ENCODE data around the gene SLC5A1. TPM values are rescaled to one million over a fixed set of nuclear protein-coding genes. Genes with fewer than 3 reads are reported as not detected.

Gene SLC5A1
- total RNA-seq, 1 donor from 2014 or later, result 1.3 TPM

DNA sequence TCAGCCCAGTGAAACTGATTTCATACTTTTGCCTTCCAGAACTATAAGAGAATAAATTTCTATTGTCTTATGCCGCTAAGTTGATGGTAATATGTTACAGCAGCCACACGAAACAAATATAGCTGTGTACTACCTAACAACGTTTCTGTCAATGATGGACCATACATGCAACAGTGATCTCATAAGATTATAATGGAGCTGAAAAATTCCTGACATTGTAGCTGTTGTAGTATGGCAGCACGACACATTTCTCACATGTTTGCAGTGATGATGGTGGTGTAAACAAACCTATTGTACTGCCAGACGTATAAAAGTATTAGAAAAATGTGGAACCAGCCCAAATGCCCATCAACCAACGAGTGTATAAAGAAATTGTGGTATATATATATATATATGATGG, 5.8 kb upstream of the SLC5A1 start:
- no peaks in the 10 kb centered on the region for H3K4me1 ChIP-seq
- peaks cover 9% of the 10 kb centered on the region for H3K27me3 ChIP-seq
- no peaks in the 10 kb centered on the region for H3K9me3 ChIP-seq
- ATAC-seq (no peak), DNase-seq (no peak)
- no peak overlapping the region for H3K4me3 ChIP-seq
- TF ChIP-seq, protein P1, sequence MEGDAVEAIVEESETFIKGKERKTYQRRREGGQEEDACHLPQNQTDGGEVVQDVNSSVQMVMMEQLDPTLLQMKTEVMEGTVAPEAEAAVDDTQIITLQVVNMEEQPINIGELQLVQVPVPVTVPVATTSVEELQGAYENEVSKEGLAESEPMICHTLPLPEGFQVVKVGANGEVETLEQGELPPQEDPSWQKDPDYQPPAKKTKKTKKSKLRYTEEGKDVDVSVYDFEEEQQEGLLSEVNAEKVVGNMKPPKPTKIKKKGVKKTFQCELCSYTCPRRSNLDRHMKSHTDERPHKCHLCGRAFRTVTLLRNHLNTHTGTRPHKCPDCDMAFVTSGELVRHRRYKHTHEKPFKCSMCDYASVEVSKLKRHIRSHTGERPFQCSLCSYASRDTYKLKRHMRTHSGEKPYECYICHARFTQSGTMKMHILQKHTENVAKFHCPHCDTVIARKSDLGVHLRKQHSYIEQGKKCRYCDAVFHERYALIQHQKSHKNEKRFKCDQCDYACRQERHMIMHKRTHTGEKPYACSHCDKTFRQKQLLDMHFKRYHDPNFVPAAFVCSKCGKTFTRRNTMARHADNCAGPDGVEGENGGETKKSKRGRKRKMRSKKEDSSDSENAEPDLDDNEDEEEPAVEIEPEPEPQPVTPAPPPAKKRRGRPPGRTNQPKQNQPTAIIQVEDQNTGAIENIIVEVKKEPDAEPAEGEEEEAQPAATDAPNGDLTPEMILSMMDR (IDR thresholded peaks at IDR 0.05), result no peak
- H3K36me3 ChIP-seq, result no peaks in the 10 kb centered on the region
- intact Hi-C loops (cut with DNase I), result no loop called here
- no peak overlapping the region for H3K27ac ChIP-seq

DNA sequence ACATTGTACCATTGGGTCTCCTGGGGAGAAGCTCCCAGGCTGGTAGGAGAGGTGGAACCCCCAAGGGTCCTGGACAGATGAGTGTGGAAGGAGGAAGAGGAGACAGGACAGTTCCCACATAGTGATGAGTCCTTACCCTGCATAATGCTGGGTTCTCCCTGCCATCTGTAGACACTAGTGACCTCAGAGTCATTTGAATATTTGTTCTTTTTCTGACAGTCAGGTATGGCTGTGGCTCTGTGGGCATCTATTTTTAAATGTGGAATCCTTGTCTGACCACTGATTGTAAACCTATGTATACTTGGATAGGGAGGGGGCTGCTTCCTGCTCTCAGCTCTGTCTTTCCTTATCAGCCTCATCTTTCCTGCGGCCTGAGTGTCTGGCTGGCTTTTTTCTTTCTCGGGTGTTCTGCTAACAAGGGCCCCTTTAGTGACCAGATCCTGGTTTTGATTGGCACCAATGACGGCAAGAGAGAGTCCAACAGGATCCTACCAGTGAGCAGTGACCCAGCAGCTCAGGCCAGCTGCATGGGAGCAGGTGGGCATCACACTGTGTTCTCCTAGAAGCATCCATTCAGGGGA, 2.6 kb upstream of the SLC5A1 start:
- peaks cover 14% of the 10 kb centered on the region for H3K27me3 ChIP-seq
- ATAC-seq, result no peak
- no peaks in the 10 kb centered on the region for H3K9me3 ChIP-seq
- no peak overlapping the region for H3K27ac ChIP-seq
- no peak overlapping the region for H3K4me3 ChIP-seq
- TF ChIP-seq, protein P1 (IDR thresholded peaks at IDR 0.05), result no peak
- no peak for DNase-seq
- H3K36me3 ChIP-seq, result no peaks in the 10 kb centered on the region
- intact Hi-C loops (cut with DNase I), result no loop called here
- H3K4me1 ChIP-seq, result no peaks in the 10 kb centered on the region

DNA sequence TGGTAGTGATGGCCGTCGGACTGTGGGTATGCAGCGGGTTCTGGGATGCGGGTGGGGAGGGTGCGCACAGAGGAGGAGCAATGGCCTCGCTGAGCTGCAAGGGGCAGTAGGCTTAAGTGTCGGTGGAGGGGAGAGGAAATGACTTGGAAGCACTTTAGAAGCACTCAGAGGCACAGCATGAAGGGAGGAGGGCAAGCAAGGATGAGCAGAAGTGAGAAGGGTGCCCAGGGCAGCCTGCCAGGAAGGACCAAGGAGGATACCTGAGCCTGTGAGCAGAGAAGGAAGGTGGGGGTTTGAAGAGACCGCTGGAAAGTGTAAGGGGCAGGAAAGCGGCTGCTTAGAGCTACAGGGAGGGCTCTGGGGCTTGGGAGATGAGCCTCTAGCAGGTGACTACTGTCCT, 330 bp downstream of the SLC5A1 start:
- no peak overlapping the region for H3K4me3 ChIP-seq
- no peaks in the 10 kb centered on the region for H3K36me3 ChIP-seq
- no peak overlapping the region for H3K27ac ChIP-seq
- no peak for DNase-seq
- TF ChIP-seq, protein P1 (IDR thresholded peaks at IDR 0.05), result no peak
- ATAC-seq, result no peak
- H3K9me3 ChIP-seq, result no peaks in the 10 kb centered on the region
- intact Hi-C loops (cut with DNase I), result no loop called here
- no peaks in the 10 kb centered on the region for H3K4me1 ChIP-seq
- H3K27me3 ChIP-seq, result peaks cover 14% of the 10 kb centered on the region

DNA sequence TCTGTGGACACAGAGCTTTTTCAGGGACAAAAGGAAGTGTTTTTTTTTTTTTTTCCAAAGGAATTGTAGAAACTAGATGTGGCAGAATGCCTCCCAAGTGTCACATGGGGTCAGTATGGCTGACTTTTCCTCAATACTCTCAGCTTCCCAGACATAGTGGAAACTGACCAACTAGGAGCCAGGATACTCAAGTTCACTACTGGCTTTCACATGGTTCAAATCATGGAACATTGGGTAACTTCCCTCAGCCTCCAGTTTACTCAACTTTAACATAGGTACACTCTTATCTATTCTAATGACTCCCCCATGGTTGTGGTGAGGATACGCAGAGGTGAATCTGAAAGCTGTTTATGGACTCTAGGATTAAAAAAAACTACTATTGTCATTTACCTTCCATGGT, 1.4 kb downstream of the SLC5A1 start:
- intact Hi-C loops (cut with DNase I), result no loop called here
- Histone ChIP-seq H3K4me1 (no peaks in the 10 kb centered on the region), H3K36me3 (no peaks in the 10 kb centered on the region), H3K27ac (no peak overlapping the region), H3K9me3 (no peaks in the 10 kb centered on the region), H3K4me3 (no peak overlapping the region), H3K27me3 (peaks cover 9% of the 10 kb centered on the region)
- ATAC-seq, result no peak
- DNase-seq, result no peak
- TF ChIP-seq, protein P1 (IDR thresholded peaks at IDR 0.05), result no peak

DNA sequence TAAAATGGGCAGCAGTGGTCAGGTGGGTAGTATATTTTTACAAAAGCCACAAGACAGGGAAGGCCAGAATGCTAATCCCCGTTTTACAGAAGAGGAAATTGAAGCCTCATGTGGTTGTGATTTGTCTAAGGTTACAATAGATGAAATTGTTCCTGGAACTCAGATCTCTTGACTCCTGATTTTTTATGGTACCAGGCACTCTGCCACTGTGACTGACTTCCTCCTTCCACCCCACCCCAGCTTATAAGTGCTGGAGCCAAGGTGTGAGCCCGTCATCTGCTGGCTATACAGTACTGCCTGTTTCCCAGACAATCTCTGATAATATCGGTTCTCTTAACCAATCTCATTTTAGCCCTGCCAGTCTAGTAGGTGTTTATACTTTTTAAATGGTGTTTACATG, 1.9 kb downstream of the SLC5A1 start:
- no peak for ATAC-seq
- TF ChIP-seq, protein P1 (IDR thresholded peaks at IDR 0.05), result no peak
- H3K27me3 ChIP-seq, result peaks cover 9% of the 10 kb centered on the region
- H3K36me3 ChIP-seq, result no peaks in the 10 kb centered on the region
- H3K9me3 ChIP-seq, result no peaks in the 10 kb centered on the region
- H3K4me1 ChIP-seq, result no peaks in the 10 kb centered on the region
- DNase-seq, result no peak
- intact Hi-C loops (cut with DNase I), result no loop called here
- no peak overlapping the region for H3K4me3 ChIP-seq
- H3K27ac ChIP-seq, result no peak overlapping the region

DNA sequence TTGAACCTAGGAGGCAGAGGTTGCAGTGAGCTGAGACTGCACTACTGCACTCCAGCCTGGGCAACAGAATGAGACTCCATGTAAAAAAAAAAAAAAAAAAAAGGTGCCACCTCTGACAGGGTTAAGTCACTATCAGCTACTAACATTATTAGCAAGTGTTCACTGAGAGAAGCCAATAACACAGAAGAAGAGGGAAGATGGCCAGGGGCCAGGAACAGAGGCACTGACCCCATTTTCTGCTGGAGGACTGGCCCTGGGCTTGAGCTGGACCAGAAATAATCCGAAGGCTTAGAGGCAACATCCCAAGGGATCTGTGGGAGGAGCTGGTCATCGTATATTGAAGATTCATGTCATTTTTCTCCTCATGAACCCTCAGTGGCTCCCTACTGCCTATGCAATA, 5.0 kb downstream of the SLC5A1 start:
- TF ChIP-seq, protein P1 (IDR thresholded peaks at IDR 0.05), result no peak
- Histone ChIP-seq H3K9me3 (no peaks in the 10 kb centered on the region), H3K36me3 (no peaks in the 10 kb centered on the region), H3K4me3 (no peak overlapping the region), H3K27me3 (peaks cover 4% of the 10 kb centered on the region), H3K4me1 (no peaks in the 10 kb centered on the region), H3K27ac (no peak overlapping the region)
- intact Hi-C loops (cut with DNase I), result no loop called here
- DNase-seq, result no peak
- ATAC-seq, result no peak

All from upper lobe of right lung (tissue), 1 donor.